K562 (cell line): ENCODE data around the gene DARS2. TPM values are rescaled to one million over a fixed set of nuclear protein-coding genes. Genes with fewer than 3 reads are reported as not detected.

Experiments
- CBFB ChIP-seq: sonication (generic); formaldehyde crosslinking; IDR thresholded peaks from 2 replicates; pipeline ENCODE4 v1.4.0; 2020; ENCODE audit warnings: mild to moderate bottlenecking, missing genetic modification reagents
- CHD1 ChIP-seq: fragments of 200-600 bp; sonication (generic); IDR thresholded peaks from one replicate; pipeline ENCODE4 v1.6.1; 2012; ENCODE audit warnings: mild to moderate bottlenecking, moderate library complexity, low read length, inconsistent platforms
- DIDO1 ChIP-seq: fragments of 450-650 bp; IDR thresholded peaks from 2 replicates; pipeline ENCODE4 v1.6.1; 2016; ENCODE audit warnings: low read depth, missing biosample characterization, missing genetic modification characterization
- HDAC3 ChIP-seq: fragments of 450-650 bp; IDR thresholded peaks from 2 replicates; pipeline ENCODE4 v1.6.1; 2018; ENCODE audit warnings: borderline replicate concordance, mild to moderate bottlenecking, moderate library complexity; ENCODE audit not compliant: partially characterized antibody
- KAT7 ChIP-seq: sonication (generic); formaldehyde crosslinking; IDR thresholded peaks from 2 replicates; pipeline ENCODE4 v1.8.0; 2022; ENCODE audit warnings: missing genetic modification reagents, mild to moderate bottlenecking, borderline replicate concordance
- MAFF ChIP-seq: IDR thresholded peaks from 2 replicates; pipeline ENCODE4 v1.6.1; 2012; ENCODE audit warnings: low read length, improper control_type of control experiment
- PCBP2 ChIP-seq: fragments of 200-400 bp; formaldehyde crosslinking; IDR thresholded peaks from 2 replicates; pipeline ENCODE4 v1.6.1; 2018; ENCODE audit warnings: low read length, low read depth, mild to moderate bottlenecking, moderate library complexity; ENCODE audit not compliant: poor library complexity, severe bottlenecking
- RBM39 ChIP-seq: fragments of 200-400 bp; formaldehyde crosslinking; optimal IDR thresholded peaks from 2 replicates; pipeline ENCODE3; 2018; ENCODE audit warnings: low read depth, low read length
- RFX1 ChIP-seq: fragments of 450-650 bp; IDR thresholded peaks from 2 replicates; pipeline ENCODE4 v1.6.1; 2016; ENCODE audit warnings: mild to moderate bottlenecking, moderate library complexity
- SAP30 ChIP-seq: fragments of 200-600 bp; sonication (generic); IDR thresholded peaks from 2 replicates; pipeline ENCODE4 v1.6.1; 2012; ENCODE audit warnings: borderline replicate concordance, low read depth, mild to moderate bottlenecking, moderate library complexity, low read length, control low read depth, inconsistent platforms; ENCODE audit not compliant: insufficient read depth, poor library complexity, severe bottlenecking
- SIRT6 ChIP-seq: IDR thresholded peaks from one replicate; pipeline ENCODE4 v1.6.1; 2012; ENCODE audit warnings: low read depth, mild to moderate bottlenecking, control low read depth, inconsistent platforms, low read length, moderate library complexity
- STAT5A ChIP-seq: IDR thresholded peaks from 2 replicates; pipeline ENCODE4 v1.6.1; 2012; ENCODE audit warnings: low read length, inconsistent platforms, borderline replicate concordance
- TAL1 ChIP-seq: fragments of 450-650 bp; IDR thresholded peaks from 2 replicates; pipeline ENCODE4 v1.6.1; 2016; ENCODE audit warnings: mild to moderate bottlenecking
- ZNF133 ChIP-seq: fragments of 250-450 bp; sonication (Bioruptor Pico); IDR thresholded peaks from 2 replicates; pipeline ENCODE4 v1.4.0; 2020; ENCODE audit warnings: mild to moderate bottlenecking
- ZNF174 ChIP-seq: fragments of 250-450 bp; sonication (Bioruptor Pico); IDR thresholded peaks from 2 replicates; pipeline ENCODE4 v1.4.0; 2020; ENCODE audit warnings: mild to moderate bottlenecking
- ZNF316 ChIP-seq: fragments of 450-650 bp; IDR thresholded peaks from 2 replicates; pipeline ENCODE4 v1.6.1; 2016
- ZZZ3 ChIP-seq: fragments of 450-650 bp; IDR thresholded peaks from 2 replicates; pipeline ENCODE4 v1.6.1; 2016; ENCODE audit warnings: antibody characterized with exemption, mild to moderate bottlenecking, moderate library complexity
- polyA plus RNA-seq, 8 experiments: library from polyadenylated mRNA; depleted of rRNA in 4 of 8; stranded (reverse) in 5 of 8; unstranded in 3 of 8; fragments of >200 nt; fragmentation: Nextera tagmentation in 2 of 8; fragmentation: Illumina TruSeq in 1 of 8; extraction: Ambion mirVana in 2 of 8; extraction: Trizol in 1 of 8; gene quantifications; 2 replicates each; pipeline versions ENCODE4 v1.2.1 to v1.2.3, GENCODE V29; 2011 to 2014; ENCODE audit warnings: inconsistent platforms in 1 of 8, missing spikeins in 1 of 8
- total RNA-seq, 7 experiments: library from RNA; depleted of rRNA in 6 of 7; stranded (reverse); fragments of >200 nt in 6 of 7; fragmentation: Illumina TruSeq in 2 of 7; extraction: Trizol in 2 of 7; gene quantifications; 2 replicates each; pipeline versions ENCODE4 v1.2.1 to v1.2.3, GENCODE V29; 2011 to 2021; ENCODE audit warnings: low replicate concordance in 1 of 7
- TF ChIP-seq, protein P1 (sequence below): fragments of 450-650 bp; conservative IDR thresholded peaks from 2 replicates; pipeline ENCODE4 v1.6.1; 2016; ENCODE audit warnings: missing genetic modification characterization, low read depth, mild to moderate bottlenecking, missing compliant biosample characterization, moderate library complexity
- TF ChIP-seq, protein P2 (sequence below): sonication (generic); IDR thresholded peaks from 2 replicates; pipeline ENCODE4 v1.6.1; 2016
- TF ChIP-seq, protein P3 (sequence below), 2 experiments: fragments of 450-650 bp in 1 of 2; IDR thresholded peaks; 2 replicates each; pipeline ENCODE4 v1.6.1; 2011 to 2017; ENCODE audit warnings: low read depth in 2 of 2, antibody characterized with exemption in 1 of 2, borderline replicate concordance in 1 of 2, low read length in 1 of 2, mild to moderate bottlenecking in 1 of 2, mixed read lengths in 1 of 2; ENCODE audit not compliant: control insufficient read depth in 1 of 2
- TF ChIP-seq, protein P4 (sequence below), 2 experiments: fragments of 450-650 bp in 1 of 2; sonication (generic) in 1 of 2; formaldehyde crosslinking; conservative IDR thresholded peaks; 2 replicates each; pipeline versions ENCODE4 v1.4.0 to v1.8.1; 2020 to 2022; ENCODE audit warnings: mild to moderate bottlenecking in 1 of 2, missing genetic modification reagents in 1 of 2

Gene DARS2
- total and polyA plus RNA-seq, 9 of the 15 experiments (the other 6 are each of a cell fraction or from before 2014, with no cell fraction given), result 36.4 to 96.7 (median 68.6) TPM

DNA sequence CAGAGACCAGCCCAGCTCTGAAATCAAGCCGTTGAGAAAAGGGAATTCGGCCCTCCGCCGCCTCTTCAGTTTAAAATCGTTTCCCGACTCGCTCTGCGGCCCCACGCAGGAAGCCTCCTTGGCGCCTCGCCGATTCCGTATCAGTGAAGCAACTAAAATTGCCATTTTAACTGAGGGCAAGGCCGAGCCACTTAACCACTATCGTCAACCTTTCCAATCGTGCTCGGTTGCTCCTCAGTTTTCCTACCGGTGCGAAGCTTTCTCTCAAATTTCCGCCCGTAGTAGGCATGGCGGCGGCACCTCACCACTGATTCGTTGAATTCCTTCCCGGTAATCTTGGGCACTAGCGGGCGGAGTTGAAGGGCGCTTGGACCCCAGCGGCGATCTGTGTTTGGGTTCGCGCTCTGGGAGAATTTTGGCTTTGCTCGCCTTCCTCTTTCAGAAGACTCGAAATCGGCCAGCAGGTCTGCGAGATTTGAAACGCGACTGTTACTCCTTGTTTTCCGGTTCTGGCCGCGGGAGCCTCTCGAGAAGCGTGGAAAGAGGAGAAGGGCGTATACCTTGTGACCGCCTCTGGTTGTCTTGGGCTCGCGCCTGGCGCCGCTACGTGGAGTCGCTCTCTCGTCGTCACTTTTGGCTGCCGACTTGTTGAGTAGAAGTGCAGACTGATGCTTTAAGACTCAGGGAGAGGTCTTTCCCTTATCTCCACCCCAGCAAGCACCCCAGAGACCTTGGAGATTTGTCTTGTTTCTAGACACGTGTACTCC is at the start of gene DARS2, which contains the start of gene CENPL (continued):
- no peak for TF ChIP-seq PCBP2
- TF ChIP-seq, protein P1, sequence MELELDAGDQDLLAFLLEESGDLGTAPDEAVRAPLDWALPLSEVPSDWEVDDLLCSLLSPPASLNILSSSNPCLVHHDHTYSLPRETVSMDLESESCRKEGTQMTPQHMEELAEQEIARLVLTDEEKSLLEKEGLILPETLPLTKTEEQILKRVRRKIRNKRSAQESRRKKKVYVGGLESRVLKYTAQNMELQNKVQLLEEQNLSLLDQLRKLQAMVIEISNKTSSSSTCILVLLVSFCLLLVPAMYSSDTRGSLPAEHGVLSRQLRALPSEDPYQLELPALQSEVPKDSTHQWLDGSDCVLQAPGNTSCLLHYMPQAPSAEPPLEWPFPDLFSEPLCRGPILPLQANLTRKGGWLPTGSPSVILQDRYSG (tag), result no peak; the same call in 1 of the 2 replicates
- TF ChIP-seq SAP30, result peak; percentile 0
- TF ChIP-seq CHD1, result peak; percentile 71
- peak; percentile 29; the same call in 1 of the 2 replicates for TF ChIP-seq RFX1
- TF ChIP-seq CBFB (CRISPR knock-in tag), result no peak; the same call in 1 of the 2 replicates
- TF ChIP-seq MAFF, result no peak
- TF ChIP-seq, protein P2, sequence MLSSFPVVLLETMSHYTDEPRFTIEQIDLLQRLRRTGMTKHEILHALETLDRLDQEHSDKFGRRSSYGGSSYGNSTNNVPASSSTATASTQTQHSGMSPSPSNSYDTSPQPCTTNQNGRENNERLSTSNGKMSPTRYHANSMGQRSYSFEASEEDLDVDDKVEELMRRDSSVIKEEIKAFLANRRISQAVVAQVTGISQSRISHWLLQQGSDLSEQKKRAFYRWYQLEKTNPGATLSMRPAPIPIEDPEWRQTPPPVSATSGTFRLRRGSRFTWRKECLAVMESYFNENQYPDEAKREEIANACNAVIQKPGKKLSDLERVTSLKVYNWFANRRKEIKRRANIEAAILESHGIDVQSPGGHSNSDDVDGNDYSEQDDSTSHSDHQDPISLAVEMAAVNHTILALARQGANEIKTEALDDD, result no peak
- TF ChIP-seq DIDO1, result peak; percentile 94
- TF ChIP-seq ZNF133 (CRISPR knock-in tag), result no peak
- TF ChIP-seq ZZZ3, result no peak
- no peak for TF ChIP-seq ZNF174 (CRISPR knock-in tag)
- TF ChIP-seq, protein P3, sequence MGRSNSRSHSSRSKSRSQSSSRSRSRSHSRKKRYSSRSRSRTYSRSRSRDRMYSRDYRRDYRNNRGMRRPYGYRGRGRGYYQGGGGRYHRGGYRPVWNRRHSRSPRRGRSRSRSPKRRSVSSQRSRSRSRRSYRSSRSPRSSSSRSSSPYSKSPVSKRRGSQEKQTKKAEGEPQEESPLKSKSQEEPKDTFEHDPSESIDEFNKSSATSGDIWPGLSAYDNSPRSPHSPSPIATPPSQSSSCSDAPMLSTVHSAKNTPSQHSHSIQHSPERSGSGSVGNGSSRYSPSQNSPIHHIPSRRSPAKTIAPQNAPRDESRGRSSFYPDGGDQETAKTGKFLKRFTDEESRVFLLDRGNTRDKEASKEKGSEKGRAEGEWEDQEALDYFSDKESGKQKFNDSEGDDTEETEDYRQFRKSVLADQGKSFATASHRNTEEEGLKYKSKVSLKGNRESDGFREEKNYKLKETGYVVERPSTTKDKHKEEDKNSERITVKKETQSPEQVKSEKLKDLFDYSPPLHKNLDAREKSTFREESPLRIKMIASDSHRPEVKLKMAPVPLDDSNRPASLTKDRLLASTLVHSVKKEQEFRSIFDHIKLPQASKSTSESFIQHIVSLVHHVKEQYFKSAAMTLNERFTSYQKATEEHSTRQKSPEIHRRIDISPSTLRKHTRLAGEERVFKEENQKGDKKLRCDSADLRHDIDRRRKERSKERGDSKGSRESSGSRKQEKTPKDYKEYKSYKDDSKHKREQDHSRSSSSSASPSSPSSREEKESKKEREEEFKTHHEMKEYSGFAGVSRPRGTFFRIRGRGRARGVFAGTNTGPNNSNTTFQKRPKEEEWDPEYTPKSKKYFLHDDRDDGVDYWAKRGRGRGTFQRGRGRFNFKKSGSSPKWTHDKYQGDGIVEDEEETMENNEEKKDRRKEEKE (IDR thresholded peaks at IDR 0.05; ENCODE audit: borderline replicate concordance in 1 of 2, control insufficient read depth in 1 of 2, low read depth in 2 of 2, low read length in 1 of 2), result 0 out of 4 replicates have a peak, but pooled peaks of 1 of the 2 experiments have one; percentile 35
- peak; percentile 17 for TF ChIP-seq HDAC3
- peak; percentile 68; the same call in 1 of the 2 replicates for TF ChIP-seq KAT7
- TF ChIP-seq TAL1, result peak; percentile 27; the same call in 1 of the 2 replicates
- TF ChIP-seq SIRT6, result no peak
- peak; percentile 44; the same call in 1 of the 2 replicates for TF ChIP-seq STAT5A
- peak; percentile 11 for TF ChIP-seq RBM39
- TF ChIP-seq ZNF316, result no peak
- TF ChIP-seq, protein P4, sequence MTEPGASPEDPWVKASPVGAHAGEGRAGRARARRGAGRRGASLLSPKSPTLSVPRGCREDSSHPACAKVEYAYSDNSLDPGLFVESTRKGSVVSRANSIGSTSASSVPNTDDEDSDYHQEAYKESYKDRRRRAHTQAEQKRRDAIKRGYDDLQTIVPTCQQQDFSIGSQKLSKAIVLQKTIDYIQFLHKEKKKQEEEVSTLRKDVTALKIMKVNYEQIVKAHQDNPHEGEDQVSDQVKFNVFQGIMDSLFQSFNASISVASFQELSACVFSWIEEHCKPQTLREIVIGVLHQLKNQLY (CRISPR knock-in tag; conservative IDR thresholded peaks at IDR 0.05), result no peak; a peak in 1 of 4 replicates
